ENCODE measurements around the gene RCSD1. TPM values are rescaled to one million over a fixed set of nuclear protein-coding genes. Genes with fewer than 3 reads are reported as not detected.
A peak's percentile ranks its signal among the peaks of the same experiment; 100 is the strongest.

The RCSD1 gene, protein sequence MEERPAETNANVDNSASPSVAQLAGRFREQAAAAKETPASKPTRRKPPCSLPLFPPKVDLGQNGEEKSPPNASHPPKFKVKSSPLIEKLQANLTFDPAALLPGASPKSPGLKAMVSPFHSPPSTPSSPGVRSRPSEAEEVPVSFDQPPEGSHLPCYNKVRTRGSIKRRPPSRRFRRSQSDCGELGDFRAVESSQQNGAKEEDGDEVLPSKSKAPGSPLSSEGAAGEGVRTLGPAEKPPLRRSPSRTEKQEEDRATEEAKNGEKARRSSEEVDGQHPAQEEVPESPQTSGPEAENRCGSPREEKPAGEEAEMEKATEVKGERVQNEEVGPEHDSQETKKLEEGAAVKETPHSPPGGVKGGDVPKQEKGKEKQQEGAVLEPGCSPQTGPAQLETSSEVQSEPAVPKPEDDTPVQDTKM
- 39.5 TPM for total RNA-seq (ENCODE audit: unreplicated experiment)
- long read RNA-seq, transcript RCSD1-202 (7 exons, 3,135 nt) = major isoform, 22 of 31 reads
- long read RNA-seq, partial matches to known transcripts = 1 of 31 reads
- long read RNA-seq, other reads (novel, unspliced or antisense) = 4 of 31 reads

GRCh38 chr1:167629681-167630567 is at the start of gene RCSD1:
Gene RCSD1 (plus strand): TSS chr1:167630232. CDS start chr1:167630424, 192 bp downstream.
- H3K27me3 Mint-ChIP-seq (ENCODE audit: unreplicated experiment) = peaks cover 7% of the 10 kb centered on the region
- H3K4me1 Mint-ChIP-seq (ENCODE audit: unreplicated experiment) = peaks cover 65% of the 10 kb centered on the region
- peak within 1 kb of the TSS; percentile 89 for H3K27ac Mint-ChIP-seq (ENCODE audit: unreplicated experiment)
- H3K9me3 Mint-ChIP-seq (ENCODE audit: unreplicated experiment) = no peaks in the 10 kb centered on the region
- H3K36me3 Mint-ChIP-seq (ENCODE audit: low read depth, unreplicated experiment) = peaks cover 15% of the 10 kb centered on the region
- TF ChIP-seq, protein P1, sequence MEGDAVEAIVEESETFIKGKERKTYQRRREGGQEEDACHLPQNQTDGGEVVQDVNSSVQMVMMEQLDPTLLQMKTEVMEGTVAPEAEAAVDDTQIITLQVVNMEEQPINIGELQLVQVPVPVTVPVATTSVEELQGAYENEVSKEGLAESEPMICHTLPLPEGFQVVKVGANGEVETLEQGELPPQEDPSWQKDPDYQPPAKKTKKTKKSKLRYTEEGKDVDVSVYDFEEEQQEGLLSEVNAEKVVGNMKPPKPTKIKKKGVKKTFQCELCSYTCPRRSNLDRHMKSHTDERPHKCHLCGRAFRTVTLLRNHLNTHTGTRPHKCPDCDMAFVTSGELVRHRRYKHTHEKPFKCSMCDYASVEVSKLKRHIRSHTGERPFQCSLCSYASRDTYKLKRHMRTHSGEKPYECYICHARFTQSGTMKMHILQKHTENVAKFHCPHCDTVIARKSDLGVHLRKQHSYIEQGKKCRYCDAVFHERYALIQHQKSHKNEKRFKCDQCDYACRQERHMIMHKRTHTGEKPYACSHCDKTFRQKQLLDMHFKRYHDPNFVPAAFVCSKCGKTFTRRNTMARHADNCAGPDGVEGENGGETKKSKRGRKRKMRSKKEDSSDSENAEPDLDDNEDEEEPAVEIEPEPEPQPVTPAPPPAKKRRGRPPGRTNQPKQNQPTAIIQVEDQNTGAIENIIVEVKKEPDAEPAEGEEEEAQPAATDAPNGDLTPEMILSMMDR (IDR thresholded peaks at IDR 0.05; ENCODE audit: unreplicated experiment) = no peak
- DNase-seq (ENCODE audit: low spot score) = peak; percentile 35
- peak within 1 kb of the TSS; percentile 94 for H3K4me3 Mint-ChIP-seq (ENCODE audit: unreplicated experiment)

DNA sequence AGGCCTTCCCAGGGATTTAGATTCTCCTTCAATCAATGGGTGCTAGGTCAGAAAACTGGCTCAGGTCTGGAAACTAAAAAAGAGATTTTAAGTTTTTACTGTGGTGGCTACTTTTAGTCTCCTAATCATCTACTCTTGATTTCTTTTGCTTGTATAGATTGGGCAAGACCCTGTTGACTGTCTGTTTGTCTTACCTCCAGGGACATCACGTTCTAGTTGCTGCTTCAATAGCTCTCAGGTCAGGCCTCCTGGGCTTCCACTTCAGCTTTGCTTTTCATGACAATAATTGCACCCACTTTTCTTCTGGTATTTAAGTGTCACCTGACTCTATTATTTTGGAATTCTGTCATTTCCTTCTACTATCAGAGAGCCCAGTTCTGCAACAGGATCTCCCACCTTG is 48.0 kb upstream of the RCSD1 start:
- TF ChIP-seq, protein P1 (IDR thresholded peaks at IDR 0.05; ENCODE audit: unreplicated experiment) = no peak
- H3K27ac Mint-ChIP-seq (ENCODE audit: unreplicated experiment) = no peak overlapping the region
- no peaks in the 10 kb centered on the region for H3K36me3 Mint-ChIP-seq (ENCODE audit: low read depth, unreplicated experiment)
- no peaks in the 10 kb centered on the region for H3K9me3 Mint-ChIP-seq (ENCODE audit: unreplicated experiment)
- peaks cover 2% of the 10 kb centered on the region for H3K27me3 Mint-ChIP-seq (ENCODE audit: unreplicated experiment)
- no peak for DNase-seq (ENCODE audit: low spot score)
- no peak overlapping the region for H3K4me3 Mint-ChIP-seq (ENCODE audit: unreplicated experiment)
- H3K4me1 Mint-ChIP-seq (ENCODE audit: unreplicated experiment) = peaks cover 14% of the 10 kb centered on the region

DNA sequence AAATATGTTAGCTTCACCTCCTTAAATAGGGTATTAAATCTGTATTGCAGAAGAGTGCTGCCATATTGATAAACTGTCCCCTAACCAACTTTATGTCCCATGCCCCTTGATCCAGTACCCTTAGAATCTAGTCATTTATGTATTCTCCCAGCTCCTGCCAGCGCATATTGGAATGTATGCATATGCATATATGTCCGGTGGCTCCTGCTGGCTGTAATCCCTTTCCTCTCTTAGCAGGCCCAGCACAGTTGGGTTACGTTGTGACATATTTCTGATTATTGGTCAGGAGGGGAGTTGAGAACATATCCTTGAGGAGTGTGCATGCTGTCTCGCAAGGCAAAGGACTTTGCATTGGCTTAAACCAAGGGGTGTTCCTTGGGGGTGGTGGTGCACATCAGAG is 47.3 kb upstream of the RCSD1 start:
- TF ChIP-seq, protein P1 (IDR thresholded peaks at IDR 0.05; ENCODE audit: unreplicated experiment) = no peak
- Mint-ChIP-seq H3K27me3 (ENCODE audit: unreplicated experiment) (peaks cover 2% of the 10 kb centered on the region), H3K4me1 (ENCODE audit: unreplicated experiment) (peaks cover 14% of the 10 kb centered on the region)

DNA sequence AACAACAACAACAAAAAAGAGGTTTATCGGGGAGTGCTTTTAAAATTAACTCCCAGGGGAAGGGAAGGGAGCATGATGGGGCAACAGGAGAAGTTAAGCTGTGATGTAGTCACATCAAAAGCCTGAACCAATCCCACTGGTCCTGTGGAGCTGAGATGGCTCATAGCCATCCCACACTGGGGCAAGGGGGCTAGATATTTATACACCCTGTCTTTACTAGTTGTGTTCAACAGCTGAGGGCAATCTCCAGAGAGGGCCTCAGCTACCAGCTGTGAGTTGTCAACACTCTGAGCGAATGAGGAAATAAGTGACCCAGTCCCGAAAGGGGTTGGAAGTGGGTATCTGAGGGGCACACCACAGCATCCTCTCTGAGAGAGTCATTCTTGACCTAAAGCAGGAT is 45.5 kb upstream of the RCSD1 start:
- DNase-seq (ENCODE audit: low spot score) = no peak
- H3K4me3 Mint-ChIP-seq (ENCODE audit: unreplicated experiment) = no peak overlapping the region
- no peak overlapping the region for H3K27ac Mint-ChIP-seq (ENCODE audit: unreplicated experiment)
- peaks cover 2% of the 10 kb centered on the region for H3K27me3 Mint-ChIP-seq (ENCODE audit: unreplicated experiment)
- TF ChIP-seq, protein P1 (IDR thresholded peaks at IDR 0.05; ENCODE audit: unreplicated experiment) = no peak
- H3K36me3 Mint-ChIP-seq (ENCODE audit: low read depth, unreplicated experiment) = no peaks in the 10 kb centered on the region
- peaks cover 14% of the 10 kb centered on the region for H3K4me1 Mint-ChIP-seq (ENCODE audit: unreplicated experiment)
- H3K9me3 Mint-ChIP-seq (ENCODE audit: unreplicated experiment) = no peaks in the 10 kb centered on the region

More for the DNA sequence above, 47.3 kb upstream of the RCSD1 start:
- Mint-ChIP-seq H3K4me3 (ENCODE audit: unreplicated experiment) (no peak overlapping the region), H3K36me3 (ENCODE audit: low read depth, unreplicated experiment) (no peaks in the 10 kb centered on the region), H3K27ac (ENCODE audit: unreplicated experiment) (no peak overlapping the region), H3K9me3 (ENCODE audit: unreplicated experiment) (no peaks in the 10 kb centered on the region)
- DNase-seq (ENCODE audit: low spot score) = no peak

All from endothelial cell (in vitro differentiated cells).